ENCODE measurements around the gene LCN15. TPM values are rescaled to one million over a fixed set of nuclear protein-coding genes. Genes with fewer than 3 reads are reported as not detected.

LCN15 gene
- total and polyA plus RNA-seq, 2 of the 13 experiments (the other 11 are each of a cell fraction or from before 2014, with no cell fraction given) = 1.3 to 53.7 TPM

GRCh38 chr9:136728080-136728547 lies 36.2 kb downstream of the LCN15 start (continued):
- TF ChIP-seq ZNF142 (CRISPR knock-in tag; IDR thresholded peaks at IDR 0.05) = peak; percentile 85
- no peak for TF ChIP-seq GPBP1L1 (CRISPR knock-in tag; IDR thresholded peaks at IDR 0.05)
- no peak; the same call in 1 of the 2 replicates for TF ChIP-seq STAG1 (CRISPR knock-in tag; IDR thresholded peaks at IDR 0.05)
- peak; percentile 79 for TF ChIP-seq ZNF746 (CRISPR knock-in tag; IDR thresholded peaks at IDR 0.05)
- TF ChIP-seq HMGA1 (CRISPR knock-in tag; conservative IDR thresholded peaks at IDR 0.05) = no peak
- TF ChIP-seq MAFF (IDR thresholded peaks at IDR 0.05; ENCODE audit: low read depth, low read length) = no peak
- TF ChIP-seq ZBTB44 (CRISPR knock-in tag; IDR thresholded peaks at IDR 0.05) = peak; percentile 90
- no peak for TF ChIP-seq NFIB (CRISPR knock-in tag; IDR thresholded peaks at IDR 0.05; ENCODE audit: borderline replicate concordance)
- peak; percentile 82; the same call in 1 of the 2 replicates for TF ChIP-seq NFAT5 (CRISPR knock-in tag; IDR thresholded peaks at IDR 0.05)
- peak; percentile 84 for TF ChIP-seq NR0B2 (CRISPR knock-in tag; IDR thresholded peaks at IDR 0.05)
- no peak for TF ChIP-seq ZBTB37 (CRISPR knock-in tag; IDR thresholded peaks at IDR 0.05)
- peak; percentile 73 for TF ChIP-seq ZNF740 (CRISPR knock-in tag; IDR thresholded peaks at IDR 0.05)
